ENCODE measurements around the gene L2HGDH.

DNA sequence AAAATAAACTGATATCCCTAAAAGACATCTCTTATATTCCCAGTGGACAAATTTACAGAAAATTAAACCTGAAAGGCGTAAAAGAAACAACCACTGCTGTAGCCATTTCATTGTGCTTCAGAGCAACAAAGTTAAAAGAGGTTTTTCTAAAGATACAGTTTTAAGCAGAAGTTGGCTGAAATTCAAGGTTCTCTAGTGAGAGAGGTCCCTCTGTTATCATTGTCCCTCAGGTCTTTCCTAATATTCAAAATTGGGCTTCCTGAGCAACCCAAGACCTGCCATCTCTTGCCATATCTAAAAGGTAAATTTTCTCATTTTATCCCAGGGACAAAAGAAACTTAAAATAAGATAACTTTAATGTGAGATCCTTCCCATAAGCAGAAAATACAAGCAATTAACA, 69.9 kb downstream of the L2HGDH start:
- TF ChIP-seq, protein P1, sequence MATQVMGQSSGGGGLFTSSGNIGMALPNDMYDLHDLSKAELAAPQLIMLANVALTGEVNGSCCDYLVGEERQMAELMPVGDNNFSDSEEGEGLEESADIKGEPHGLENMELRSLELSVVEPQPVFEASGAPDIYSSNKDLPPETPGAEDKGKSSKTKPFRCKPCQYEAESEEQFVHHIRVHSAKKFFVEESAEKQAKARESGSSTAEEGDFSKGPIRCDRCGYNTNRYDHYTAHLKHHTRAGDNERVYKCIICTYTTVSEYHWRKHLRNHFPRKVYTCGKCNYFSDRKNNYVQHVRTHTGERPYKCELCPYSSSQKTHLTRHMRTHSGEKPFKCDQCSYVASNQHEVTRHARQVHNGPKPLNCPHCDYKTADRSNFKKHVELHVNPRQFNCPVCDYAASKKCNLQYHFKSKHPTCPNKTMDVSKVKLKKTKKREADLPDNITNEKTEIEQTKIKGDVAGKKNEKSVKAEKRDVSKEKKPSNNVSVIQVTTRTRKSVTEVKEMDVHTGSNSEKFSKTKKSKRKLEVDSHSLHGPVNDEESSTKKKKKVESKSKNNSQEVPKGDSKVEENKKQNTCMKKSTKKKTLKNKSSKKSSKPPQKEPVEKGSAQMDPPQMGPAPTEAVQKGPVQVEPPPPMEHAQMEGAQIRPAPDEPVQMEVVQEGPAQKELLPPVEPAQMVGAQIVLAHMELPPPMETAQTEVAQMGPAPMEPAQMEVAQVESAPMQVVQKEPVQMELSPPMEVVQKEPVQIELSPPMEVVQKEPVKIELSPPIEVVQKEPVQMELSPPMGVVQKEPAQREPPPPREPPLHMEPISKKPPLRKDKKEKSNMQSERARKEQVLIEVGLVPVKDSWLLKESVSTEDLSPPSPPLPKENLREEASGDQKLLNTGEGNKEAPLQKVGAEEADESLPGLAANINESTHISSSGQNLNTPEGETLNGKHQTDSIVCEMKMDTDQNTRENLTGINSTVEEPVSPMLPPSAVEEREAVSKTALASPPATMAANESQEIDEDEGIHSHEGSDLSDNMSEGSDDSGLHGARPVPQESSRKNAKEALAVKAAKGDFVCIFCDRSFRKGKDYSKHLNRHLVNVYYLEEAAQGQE (IDR thresholded peaks at IDR 0.05; ENCODE audit: borderline replicate concordance) = no peak
- TF ChIP-seq, protein P1 (CRISPR knock-in tag; IDR thresholded peaks at IDR 0.05; ENCODE audit: low read depth) = no peak
- TF ChIP-seq PTBP1 (IDR thresholded peaks at IDR 0.05; ENCODE audit: low read depth, low read length) = no peak
- TF ChIP-seq, protein P2, sequence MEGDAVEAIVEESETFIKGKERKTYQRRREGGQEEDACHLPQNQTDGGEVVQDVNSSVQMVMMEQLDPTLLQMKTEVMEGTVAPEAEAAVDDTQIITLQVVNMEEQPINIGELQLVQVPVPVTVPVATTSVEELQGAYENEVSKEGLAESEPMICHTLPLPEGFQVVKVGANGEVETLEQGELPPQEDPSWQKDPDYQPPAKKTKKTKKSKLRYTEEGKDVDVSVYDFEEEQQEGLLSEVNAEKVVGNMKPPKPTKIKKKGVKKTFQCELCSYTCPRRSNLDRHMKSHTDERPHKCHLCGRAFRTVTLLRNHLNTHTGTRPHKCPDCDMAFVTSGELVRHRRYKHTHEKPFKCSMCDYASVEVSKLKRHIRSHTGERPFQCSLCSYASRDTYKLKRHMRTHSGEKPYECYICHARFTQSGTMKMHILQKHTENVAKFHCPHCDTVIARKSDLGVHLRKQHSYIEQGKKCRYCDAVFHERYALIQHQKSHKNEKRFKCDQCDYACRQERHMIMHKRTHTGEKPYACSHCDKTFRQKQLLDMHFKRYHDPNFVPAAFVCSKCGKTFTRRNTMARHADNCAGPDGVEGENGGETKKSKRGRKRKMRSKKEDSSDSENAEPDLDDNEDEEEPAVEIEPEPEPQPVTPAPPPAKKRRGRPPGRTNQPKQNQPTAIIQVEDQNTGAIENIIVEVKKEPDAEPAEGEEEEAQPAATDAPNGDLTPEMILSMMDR (IDR thresholded peaks at IDR 0.05 in 2 of 3, conservative IDR thresholded peaks at IDR 0.05 in 1 of 3; ENCODE audit: insufficient read depth in 2 of 3, low read depth in 1 of 3, low read length in 3 of 3) = no peak
- no peak for TF ChIP-seq SRF (CRISPR knock-in tag; IDR thresholded peaks at IDR 0.05)
